ENCODE results near the gene MACF1. TPM values are rescaled to one million over a fixed set of nuclear protein-coding genes. Genes with fewer than 3 reads are reported as not detected.

The MACF1 gene
- total and polyA plus RNA-seq, 4 donors, result 23.3 to 216 (median 51.2) TPM

DNA sequence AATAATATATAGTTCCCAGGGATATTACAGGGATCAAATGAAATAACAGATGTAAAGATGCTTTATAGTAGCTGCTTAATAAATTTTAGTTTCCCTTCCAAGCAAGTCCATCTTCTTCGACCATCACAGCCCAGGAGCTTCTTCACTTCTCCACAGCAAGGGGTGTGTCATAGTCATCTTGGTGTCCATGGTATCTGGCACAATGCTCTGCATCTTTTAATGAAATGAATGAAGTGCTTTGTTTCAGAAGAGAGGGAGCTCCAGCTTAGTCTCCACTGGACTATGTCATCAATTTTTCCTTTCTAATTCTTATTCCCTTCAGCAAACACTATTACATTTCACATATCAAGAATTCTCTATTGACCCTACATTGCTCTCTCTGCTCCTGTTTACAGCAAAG lies 4.9 kb upstream of the MACF1 start:
- Histone ChIP-seq H3K27ac (ENCODE audit: low read depth in 1 of 2, low read length in 2 of 2) (no peak overlapping the region), H3K9me3 (ENCODE audit: control insufficient read depth in 4 of 4, low read length in 3 of 4) (no peaks in the 10 kb centered on the region), H3K4me1 (ENCODE audit: control insufficient read depth in 4 of 4, insufficient read depth in 4 of 4, low read length in 3 of 4) (peaks cover 0 to 16% (median 14%) of the 10 kb centered on the region in 4 donors), H3K4me3 (ENCODE audit: low read depth in 1 of 3, low read length in 3 of 3) (no peak overlapping the region), H3K27me3 (ENCODE audit: control insufficient read depth in 4 of 4, insufficient read depth in 4 of 4, low read length in 3 of 4) (no peaks in the 10 kb centered on the region), H3K36me3 (ENCODE audit: control insufficient read depth in 4 of 4, insufficient read depth in 3 of 4, low read depth in 1 of 4, low read length in 3 of 4) (no peaks in the 10 kb centered on the region), H3K9ac (ENCODE audit: low read depth in 1 of 2, low read length in 2 of 2) (no peak overlapping the region)
- 95% methylated on average over 1 of the region's 1 CpG for WGBS
- no peak for DNase-seq (ENCODE audit: low spot score)
- TF ChIP-seq GABPA (IDR thresholded peaks at IDR 0.05 in 1 of 2, conservative IDR thresholded peaks at IDR 0.05 in 1 of 2) (no peak), EGR1 (IDR thresholded peaks at IDR 0.05; ENCODE audit: low read depth in 2 of 2) (no peak), HNF4A (conservative IDR thresholded peaks at IDR 0.05) (no peak), TAF1 (conservative IDR thresholded peaks at IDR 0.05) (no peak), NR2F2 (IDR thresholded peaks at IDR 0.05) (no peak), FOXA2 (IDR thresholded peaks at IDR 0.05) (no peak), HNF4G (IDR thresholded peaks at IDR 0.05) (no peak), RAD21 (IDR thresholded peaks at IDR 0.05) (no peak), SP1 (IDR thresholded peaks at IDR 0.05) (no peak), REST (IDR thresholded peaks at IDR 0.05) (no peak), JUND (IDR thresholded peaks at IDR 0.05) (no peak), ATF3 (IDR thresholded peaks at IDR 0.05) (no peak), YY1 (IDR thresholded peaks at IDR 0.05) (no peak), RXRA (IDR thresholded peaks at IDR 0.05) (no peak), FOXA1 (IDR thresholded peaks at IDR 0.05) (no peak)
- TF ChIP-seq, protein P1, sequence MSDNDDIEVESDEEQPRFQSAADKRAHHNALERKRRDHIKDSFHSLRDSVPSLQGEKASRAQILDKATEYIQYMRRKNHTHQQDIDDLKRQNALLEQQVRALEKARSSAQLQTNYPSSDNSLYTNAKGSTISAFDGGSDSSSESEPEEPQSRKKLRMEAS (IDR thresholded peaks at IDR 0.05), result no peak
- TF ChIP-seq, protein P2, sequence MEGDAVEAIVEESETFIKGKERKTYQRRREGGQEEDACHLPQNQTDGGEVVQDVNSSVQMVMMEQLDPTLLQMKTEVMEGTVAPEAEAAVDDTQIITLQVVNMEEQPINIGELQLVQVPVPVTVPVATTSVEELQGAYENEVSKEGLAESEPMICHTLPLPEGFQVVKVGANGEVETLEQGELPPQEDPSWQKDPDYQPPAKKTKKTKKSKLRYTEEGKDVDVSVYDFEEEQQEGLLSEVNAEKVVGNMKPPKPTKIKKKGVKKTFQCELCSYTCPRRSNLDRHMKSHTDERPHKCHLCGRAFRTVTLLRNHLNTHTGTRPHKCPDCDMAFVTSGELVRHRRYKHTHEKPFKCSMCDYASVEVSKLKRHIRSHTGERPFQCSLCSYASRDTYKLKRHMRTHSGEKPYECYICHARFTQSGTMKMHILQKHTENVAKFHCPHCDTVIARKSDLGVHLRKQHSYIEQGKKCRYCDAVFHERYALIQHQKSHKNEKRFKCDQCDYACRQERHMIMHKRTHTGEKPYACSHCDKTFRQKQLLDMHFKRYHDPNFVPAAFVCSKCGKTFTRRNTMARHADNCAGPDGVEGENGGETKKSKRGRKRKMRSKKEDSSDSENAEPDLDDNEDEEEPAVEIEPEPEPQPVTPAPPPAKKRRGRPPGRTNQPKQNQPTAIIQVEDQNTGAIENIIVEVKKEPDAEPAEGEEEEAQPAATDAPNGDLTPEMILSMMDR (IDR thresholded peaks at IDR 0.05; ENCODE audit: low read depth, low read length, missing input control), result no peak
- TF ChIP-seq, protein P3, sequence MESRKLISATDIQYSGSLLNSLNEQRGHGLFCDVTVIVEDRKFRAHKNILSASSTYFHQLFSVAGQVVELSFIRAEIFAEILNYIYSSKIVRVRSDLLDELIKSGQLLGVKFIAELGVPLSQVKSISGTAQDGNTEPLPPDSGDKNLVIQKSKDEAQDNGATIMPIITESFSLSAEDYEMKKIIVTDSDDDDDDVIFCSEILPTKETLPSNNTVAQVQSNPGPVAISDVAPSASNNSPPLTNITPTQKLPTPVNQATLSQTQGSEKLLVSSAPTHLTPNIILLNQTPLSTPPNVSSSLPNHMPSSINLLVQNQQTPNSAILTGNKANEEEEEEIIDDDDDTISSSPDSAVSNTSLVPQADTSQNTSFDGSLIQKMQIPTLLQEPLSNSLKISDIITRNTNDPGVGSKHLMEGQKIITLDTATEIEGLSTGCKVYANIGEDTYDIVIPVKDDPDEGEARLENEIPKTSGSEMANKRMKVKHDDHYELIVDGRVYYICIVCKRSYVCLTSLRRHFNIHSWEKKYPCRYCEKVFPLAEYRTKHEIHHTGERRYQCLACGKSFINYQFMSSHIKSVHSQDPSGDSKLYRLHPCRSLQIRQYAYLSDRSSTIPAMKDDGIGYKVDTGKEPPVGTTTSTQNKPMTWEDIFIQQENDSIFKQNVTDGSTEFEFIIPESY (IDR thresholded peaks at IDR 0.05), result no peak
